Measurements from ENCODE around the gene SPG7.

DNA sequence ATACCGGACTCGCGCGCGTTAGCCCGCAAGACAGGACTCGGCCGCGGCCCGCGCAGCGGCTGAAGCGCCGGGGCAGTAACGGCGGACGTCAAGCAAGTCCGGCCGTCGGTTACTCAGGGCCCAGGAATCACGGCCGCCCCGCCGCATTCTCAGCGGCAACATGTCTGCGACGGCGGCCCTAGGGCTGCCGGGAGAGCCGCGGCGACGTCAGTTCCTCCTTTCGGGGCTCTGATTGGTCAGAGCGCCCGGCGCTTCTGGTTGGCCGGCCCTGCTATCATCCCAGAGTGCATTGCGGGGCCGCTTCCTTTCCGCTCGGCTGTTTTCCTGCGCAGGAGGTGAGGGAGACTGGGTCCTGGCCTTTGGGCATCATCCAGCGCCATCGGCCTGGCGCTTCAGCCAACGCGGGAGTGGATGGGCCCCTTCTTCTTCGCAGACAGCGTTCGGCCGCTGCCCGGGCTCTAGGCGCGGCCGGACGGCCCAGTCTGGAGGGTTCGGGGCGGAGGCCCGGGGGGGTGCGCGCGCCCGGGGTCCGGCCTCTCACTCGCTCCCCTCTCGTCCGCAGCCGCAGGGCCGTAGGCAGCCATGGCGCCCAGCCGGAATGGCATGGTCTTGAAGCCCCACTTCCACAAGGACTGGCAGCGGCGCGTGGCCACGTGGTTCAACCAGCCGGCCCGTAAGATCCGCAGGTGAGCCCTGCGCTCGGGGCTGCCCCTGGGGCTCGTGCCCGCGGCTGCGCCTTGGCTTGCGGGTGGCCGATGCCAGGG lies 52.4 kb downstream of the SPG7 start, which contains the start of gene RPL13:
- TF ChIP-seq, protein P1, sequence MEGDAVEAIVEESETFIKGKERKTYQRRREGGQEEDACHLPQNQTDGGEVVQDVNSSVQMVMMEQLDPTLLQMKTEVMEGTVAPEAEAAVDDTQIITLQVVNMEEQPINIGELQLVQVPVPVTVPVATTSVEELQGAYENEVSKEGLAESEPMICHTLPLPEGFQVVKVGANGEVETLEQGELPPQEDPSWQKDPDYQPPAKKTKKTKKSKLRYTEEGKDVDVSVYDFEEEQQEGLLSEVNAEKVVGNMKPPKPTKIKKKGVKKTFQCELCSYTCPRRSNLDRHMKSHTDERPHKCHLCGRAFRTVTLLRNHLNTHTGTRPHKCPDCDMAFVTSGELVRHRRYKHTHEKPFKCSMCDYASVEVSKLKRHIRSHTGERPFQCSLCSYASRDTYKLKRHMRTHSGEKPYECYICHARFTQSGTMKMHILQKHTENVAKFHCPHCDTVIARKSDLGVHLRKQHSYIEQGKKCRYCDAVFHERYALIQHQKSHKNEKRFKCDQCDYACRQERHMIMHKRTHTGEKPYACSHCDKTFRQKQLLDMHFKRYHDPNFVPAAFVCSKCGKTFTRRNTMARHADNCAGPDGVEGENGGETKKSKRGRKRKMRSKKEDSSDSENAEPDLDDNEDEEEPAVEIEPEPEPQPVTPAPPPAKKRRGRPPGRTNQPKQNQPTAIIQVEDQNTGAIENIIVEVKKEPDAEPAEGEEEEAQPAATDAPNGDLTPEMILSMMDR (conservative IDR thresholded peaks at IDR 0.05), result no peak
- TF ChIP-seq EZH2 (IDR thresholded peaks at IDR 0.05; ENCODE audit: low read depth), result no peak

Data from PC-9 (cell line).